Measurements from ENCODE around the gene DDC.

GRCh38 chr7:50577569-50577968 lies 12.4 kb upstream of the DDC start:
- TF ChIP-seq CTCF (conservative IDR thresholded peaks at IDR 0.05) = no peak
- TF ChIP-seq EZH2 (IDR thresholded peaks at IDR 0.05; ENCODE audit: low read depth) = no peak

All from PC-9 (cell line).